Adrenal gland (tissue), 12 donors: ENCODE data around the gene B4GALNT2. TPM values are rescaled to one million over a fixed set of nuclear protein-coding genes. Genes with fewer than 3 reads are reported as not detected.
A peak's percentile ranks its signal among the peaks of the same experiment; 100 is the strongest.

Experiments used
- DNase-seq, 7 donors: peaks; one replicate each; pipeline ENCODE4 v3.0.0-alpha.2; 2019 to 2020
- H3K27ac ChIP-seq, 5 donors: fragments of 200-600 bp; sonication (generic) in 4 of 5; 1 replicate in 3 of 5; 2 replicates in 2 of 5; pipeline versions ENCODE4 v1.5.1 to v1.8.0; 2016 to 2020; ENCODE audit warnings: mild to moderate bottlenecking in 1 of 5
- H3K27me3 ChIP-seq: fragments of 200-600 bp; 2 replicates; pipeline ENCODE4 v1.8.0; 2021
- H3K36me3 ChIP-seq, 2 donors: fragments of 200-600 bp; replicated peaks in 1 of 2; 1 replicate in 1 of 2; 2 replicates in 1 of 2; pipeline versions ENCODE4 v1.5.1 to v1.8.0; 2018 to 2022
- H3K4me1 ChIP-seq, 2 donors: fragments of 200-600 bp; replicated peaks in 1 of 2; 1 replicate in 1 of 2; 2 replicates in 1 of 2; pipeline versions ENCODE4 v1.5.1 to v1.8.0; 2018 to 2021
- H3K4me3 ChIP-seq, 4 donors: fragments of 200-600 bp; sonication (generic) in 3 of 4; one replicate each; pipeline ENCODE4 v1.5.1; 2016 to 2018
- H3K9me3 ChIP-seq, 3 donors: fragments of 200-600 bp; sonication (generic) in 1 of 3; replicated peaks in 1 of 3; 1 replicate in 2 of 3; 2 replicates in 1 of 3; pipeline versions ENCODE4 v1.5.1 to v1.8.0; 2016 to 2021
- CTCF ChIP-seq, 6 experiments: fragments of 450-650 bp in 4 of 6; fragments of 200-600 bp in 2 of 6; sonication (generic) in 1 of 6; IDR thresholded peaks; 1 replicate in 5 of 6; 2 replicates in 1 of 6; pipeline versions ENCODE4 v1.5.1 to v1.8.0; 2016 to 2021; ENCODE audit warnings: antibody characterized with exemption in 6 of 6, mild to moderate bottlenecking in 2 of 6, moderate library complexity in 1 of 6
- POLR2A ChIP-seq, 2 donors: fragments of 450-650 bp; IDR thresholded peaks; one replicate each; pipeline ENCODE4 v1.6.1; 2017; ENCODE audit warnings: antibody characterized with exemption in 2 of 2, mild to moderate bottlenecking in 2 of 2, moderate library complexity in 1 of 2
- WGBS, 4 donors: extraction: QIAGEN DNeasy Blood & Tissue Kit in 2 of 4; methylation state at CpG; one replicate each; pipeline versions ENCODE4 v1.1.5 to v1.1.7; 2013 to 2017; 5-methylcytosine and 5-hydroxymethylcytosine counted together
- intact Hi-C, 2 donors: fragments of 100-400 bp; cut with DNase I; formaldehyde crosslinking; loops; one replicate each; pipeline versions ENCODE4 v1.14.1 to v1.15.0; 2022 to 2023
- polyA plus RNA-seq, 3 donors: library from polyadenylated mRNA; stranded (reverse); fragments of 200-250 nt in 2 of 3; fragments of 350-450 nt in 1 of 3; fragmentation: Illumina TruSeq in 1 of 3; extraction: RNeasy Lipid Tissue Mini Kit (QIAGEN cat#74804) in 1 of 3; gene quantifications; one replicate each; pipeline ENCODE4 v1.2.3, GENCODE V29; 2013 to 2014
- total RNA-seq, 9 donors: library from RNA; depleted of rRNA in 4 of 9; stranded (reverse); fragments of >200 nt in 4 of 9; fragments of 120-200 nt in 1 of 9; fragmentation: NEBNext Ultra II Directional in 1 of 9; extraction: Animal tissue kit (Norgen Biotek cat#: 25700) in 1 of 9; gene quantifications; one replicate each; pipeline versions ENCODE4 v1.1.0 to v1.2.4, GENCODE V29; 2013 to 2023
- donor health status: healthy with polysubstance abuse.
- donor health status: Bipolar disorder and iron deficiency.
- donor health status: DM: yes; HTN: yes; CAD: no.
- donor health status: DM: no; HTN: no; CAD: no.
- donor health status: DM: no; HTN: no; CAD: no.
- donor health status: DM: yes; HTN: yes; CAD: no.

B4GALNT2 gene
- total and polyA plus RNA-seq, 12 donors = 0.04 to 3.4 (median 0.19) TPM; not detected in 2

- TF ChIP-seq CTCF (IDR thresholded peaks at IDR 0.05) = no peak
- no peaks in the 10 kb centered on the region for H3K4me1 ChIP-seq
- intact Hi-C loops = no loop called here
- 90 to 97% (median 94%) methylated on average over 3 of the region's 3 CpGs for WGBS, 4 donors
- peaks cover 0 to 7% (median 0%) of the 10 kb centered on the region in 3 donors for H3K9me3 ChIP-seq
- no peak overlapping the region for H3K27ac ChIP-seq
- DNase-seq = no peak
- no peaks in the 10 kb centered on the region for H3K36me3 ChIP-seq
- H3K27me3 ChIP-seq = no peaks in the 10 kb centered on the region
- no peak overlapping the region for H3K4me3 ChIP-seq
Measured at GRCh38 chr17:49187301-49187700, 54.7 kb downstream of the B4GALNT2 start.

GRCh38 chr17:49190932-49191331 is 58.4 kb downstream of the B4GALNT2 start:
- WGBS, 4 donors = 64 to 78% (median 72%) methylated on average over 4 of the region's 4 CpGs
- H3K4me1 ChIP-seq = peaks cover 5 to 7% of the 10 kb centered on the region in 2 donors
- H3K9me3 ChIP-seq = no peaks in the 10 kb centered on the region
- H3K27ac ChIP-seq = no peak overlapping the region
- H3K4me3 ChIP-seq = no peak overlapping the region
- no peaks in the 10 kb centered on the region for H3K36me3 ChIP-seq
- intact Hi-C loops = no loop called here
- no peak for DNase-seq
- TF ChIP-seq CTCF (IDR thresholded peaks at IDR 0.05) = no peak
- no peak for TF ChIP-seq POLR2A (IDR thresholded peaks at IDR 0.05)
- H3K27me3 ChIP-seq = no peaks in the 10 kb centered on the region

GRCh38 chr17:49191409-49191916 is 58.9 kb downstream of the B4GALNT2 start:
- H3K27ac ChIP-seq = peak overlapping the region; percentile 90 to 99 (median 93)
- WGBS, 4 donors = 5 to 8% (median 7%) methylated on average over 8 of the region's 8 CpGs

More at GRCh38 chr17:49191409-49191916, 58.9 kb downstream of the B4GALNT2 start:
- Histone ChIP-seq H3K4me3 (peak overlapping the region in 2 of 4 donors; percentile 27 to 80), H3K9me3 (no peaks in the 10 kb centered on the region), H3K27me3 (no peaks in the 10 kb centered on the region), H3K36me3 (no peaks in the 10 kb centered on the region), H3K4me1 (peaks cover 5 to 7% of the 10 kb centered on the region in 2 donors)
- TF ChIP-seq CTCF (IDR thresholded peaks at IDR 0.05) (no peak), POLR2A (IDR thresholded peaks at IDR 0.05) (no peak)
- intact Hi-C loops = no loop called here
- no peak for DNase-seq
